ENCODE results near the gene AADACL2.

AADACL2 gene, protein sequence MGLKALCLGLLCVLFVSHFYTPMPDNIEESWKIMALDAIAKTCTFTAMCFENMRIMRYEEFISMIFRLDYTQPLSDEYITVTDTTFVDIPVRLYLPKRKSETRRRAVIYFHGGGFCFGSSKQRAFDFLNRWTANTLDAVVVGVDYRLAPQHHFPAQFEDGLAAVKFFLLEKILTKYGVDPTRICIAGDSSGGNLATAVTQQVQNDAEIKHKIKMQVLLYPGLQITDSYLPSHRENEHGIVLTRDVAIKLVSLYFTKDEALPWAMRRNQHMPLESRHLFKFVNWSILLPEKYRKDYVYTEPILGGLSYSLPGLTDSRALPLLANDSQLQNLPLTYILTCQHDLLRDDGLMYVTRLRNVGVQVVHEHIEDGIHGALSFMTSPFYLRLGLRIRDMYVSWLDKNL

DNA sequence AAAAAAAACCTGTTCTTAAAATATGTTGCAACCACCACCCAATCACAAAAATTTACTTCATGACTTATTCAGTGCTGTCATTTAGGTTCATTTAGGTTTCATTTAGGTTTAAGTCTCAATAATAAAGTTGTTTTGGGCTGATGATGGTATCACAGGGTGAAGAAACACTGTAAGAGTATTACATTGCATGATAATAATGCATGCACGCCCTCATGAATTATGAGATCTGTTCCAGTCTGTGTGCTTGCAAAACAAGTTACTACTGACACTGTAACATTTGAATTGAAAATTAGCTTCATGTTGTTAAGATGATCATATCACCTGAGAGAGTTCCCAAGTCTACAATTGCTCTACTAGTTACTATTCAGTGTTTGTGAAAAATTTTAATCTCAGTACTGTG lies at the start of gene AADACL2:
Gene AADACL2, plus strand, starts transcription at position 315 of the 400 bp plus-strand sequence. CDS start 109 bp downstream, outside the sequence.
- CTCF ChIA-PET: no interaction called here
- TF ChIP-seq, protein P1, sequence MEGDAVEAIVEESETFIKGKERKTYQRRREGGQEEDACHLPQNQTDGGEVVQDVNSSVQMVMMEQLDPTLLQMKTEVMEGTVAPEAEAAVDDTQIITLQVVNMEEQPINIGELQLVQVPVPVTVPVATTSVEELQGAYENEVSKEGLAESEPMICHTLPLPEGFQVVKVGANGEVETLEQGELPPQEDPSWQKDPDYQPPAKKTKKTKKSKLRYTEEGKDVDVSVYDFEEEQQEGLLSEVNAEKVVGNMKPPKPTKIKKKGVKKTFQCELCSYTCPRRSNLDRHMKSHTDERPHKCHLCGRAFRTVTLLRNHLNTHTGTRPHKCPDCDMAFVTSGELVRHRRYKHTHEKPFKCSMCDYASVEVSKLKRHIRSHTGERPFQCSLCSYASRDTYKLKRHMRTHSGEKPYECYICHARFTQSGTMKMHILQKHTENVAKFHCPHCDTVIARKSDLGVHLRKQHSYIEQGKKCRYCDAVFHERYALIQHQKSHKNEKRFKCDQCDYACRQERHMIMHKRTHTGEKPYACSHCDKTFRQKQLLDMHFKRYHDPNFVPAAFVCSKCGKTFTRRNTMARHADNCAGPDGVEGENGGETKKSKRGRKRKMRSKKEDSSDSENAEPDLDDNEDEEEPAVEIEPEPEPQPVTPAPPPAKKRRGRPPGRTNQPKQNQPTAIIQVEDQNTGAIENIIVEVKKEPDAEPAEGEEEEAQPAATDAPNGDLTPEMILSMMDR (conservative IDR thresholded peaks at IDR 0.05; ENCODE audit: low read depth): no peak
- POLR2A ChIA-PET (ENCODE audit: low non-redundant PET): no interaction called here
- H3K27ac ChIP-seq: no peak within 1 kb of the TSS
- no peak for DNase-seq (ENCODE audit: low spot score)

DNA sequence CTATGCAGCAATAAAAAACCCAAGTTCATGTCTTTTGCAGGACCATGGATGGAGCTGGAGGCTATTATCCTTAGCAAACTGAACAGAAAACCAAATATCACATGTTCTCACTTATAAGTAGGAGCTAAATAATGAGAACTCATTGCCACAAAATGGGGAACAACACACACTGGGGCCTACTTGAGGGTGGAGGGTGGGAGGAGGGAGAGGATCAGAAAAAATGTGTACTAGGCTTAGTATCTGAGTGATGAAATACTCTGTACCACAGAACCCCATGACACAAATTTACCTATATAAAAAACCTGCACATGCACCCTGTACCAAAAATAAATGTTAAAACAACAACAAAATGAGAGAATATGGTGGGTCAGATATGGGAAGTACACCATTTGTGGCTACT lies 49.6 kb upstream of the AADACL2 start:
- TF ChIP-seq, protein P1 (conservative IDR thresholded peaks at IDR 0.05; ENCODE audit: low read depth): no peak
- POLR2A ChIA-PET (ENCODE audit: low non-redundant PET): no interaction called here
- no peak for DNase-seq (ENCODE audit: low spot score)
- H3K27ac ChIP-seq: no peak overlapping the region
- CTCF ChIA-PET: interaction anchor here (0.6 kb wide), 1 partner anchor 141 kb away, joined by 3 read pairs; no protein-coding TSS in a partner anchor

DNA sequence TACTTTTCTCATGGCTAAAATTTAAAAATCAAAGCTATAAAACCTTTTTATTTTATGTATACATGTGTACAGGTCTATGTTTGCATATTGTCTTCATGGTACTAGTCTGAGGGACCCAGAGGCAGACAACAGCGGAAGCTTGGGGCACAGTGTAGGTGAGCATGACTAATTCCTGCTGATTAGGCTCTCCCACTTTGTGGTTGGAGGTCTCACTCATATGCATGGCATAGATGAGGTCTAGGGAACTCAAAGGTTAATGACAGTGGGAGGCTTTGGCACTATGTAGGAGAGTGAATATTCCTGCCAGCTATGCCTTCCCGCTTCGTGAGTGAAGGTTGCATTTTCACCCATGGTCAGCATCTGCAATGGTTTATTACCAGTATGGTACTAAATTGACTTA lies 47.5 kb upstream of the AADACL2 start:
- CTCF ChIA-PET: no interaction called here
- POLR2A ChIA-PET (ENCODE audit: low non-redundant PET): no interaction called here

DNA sequence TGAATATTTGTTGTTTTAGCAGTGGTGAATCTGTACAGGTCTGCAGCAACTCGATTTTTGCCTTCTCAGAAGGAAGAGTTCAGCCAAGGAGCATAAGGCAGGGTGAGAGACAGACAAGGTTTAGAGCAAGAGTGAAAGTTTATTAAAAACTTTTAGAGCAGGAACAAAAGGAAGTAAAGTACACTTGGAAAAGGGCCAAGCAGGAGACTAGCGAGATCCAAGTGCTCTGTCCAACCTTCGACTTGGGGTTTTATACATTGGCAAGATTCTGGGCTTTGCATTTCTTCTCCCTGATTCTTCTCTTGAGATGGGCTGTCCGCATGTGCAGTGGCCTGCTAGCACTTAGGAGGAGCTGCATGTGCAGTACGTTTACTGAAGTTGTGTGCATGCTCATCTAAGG lies 46.7 kb upstream of the AADACL2 start:
- ChIA-PET POLR2A (ENCODE audit: low non-redundant PET) (no interaction called here), CTCF (interaction anchor here (0.6 kb wide), 1 partner anchor 262 kb away, joined by 3 read pairs; no protein-coding TSS in a partner anchor)
- TF ChIP-seq, protein P1 (conservative IDR thresholded peaks at IDR 0.05; ENCODE audit: low read depth): no peak
- no peak overlapping the region for H3K27ac ChIP-seq
- DNase-seq (ENCODE audit: low spot score): no peak

More for the DNA sequence above, 47.5 kb upstream of the AADACL2 start:
- TF ChIP-seq, protein P1 (conservative IDR thresholded peaks at IDR 0.05; ENCODE audit: low read depth): no peak
- no peak for DNase-seq (ENCODE audit: low spot score)
- no peak overlapping the region for H3K27ac ChIP-seq

DNA sequence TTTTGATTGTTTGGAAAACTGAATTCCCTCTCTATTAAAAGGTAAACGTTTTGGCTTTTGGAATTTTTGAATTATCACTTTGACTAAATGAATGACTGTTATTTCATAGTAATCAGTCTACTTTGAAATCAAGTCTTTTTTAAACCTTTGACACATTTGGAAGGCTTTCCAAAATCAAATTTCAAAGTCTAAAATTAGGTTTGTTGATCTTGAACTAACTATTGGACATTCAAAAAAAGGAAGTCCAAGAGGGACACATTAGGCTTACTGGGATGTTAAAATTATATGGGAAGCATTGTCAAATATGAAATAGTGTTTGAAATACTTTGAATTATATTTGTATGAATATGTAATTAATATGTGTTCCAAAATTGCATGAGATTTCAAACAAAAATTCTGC lies 45.2 kb upstream of the AADACL2 start:
- H3K27ac ChIP-seq: no peak overlapping the region
- ChIA-PET CTCF (interaction anchor here (0.6 kb wide), 1 partner anchor 142 kb away, joined by 3 read pairs; no protein-coding TSS in a partner anchor), POLR2A (ENCODE audit: low non-redundant PET) (no interaction called here)
- TF ChIP-seq, protein P1 (conservative IDR thresholded peaks at IDR 0.05; ENCODE audit: low read depth): no peak
- no peak for DNase-seq (ENCODE audit: low spot score)

DNA sequence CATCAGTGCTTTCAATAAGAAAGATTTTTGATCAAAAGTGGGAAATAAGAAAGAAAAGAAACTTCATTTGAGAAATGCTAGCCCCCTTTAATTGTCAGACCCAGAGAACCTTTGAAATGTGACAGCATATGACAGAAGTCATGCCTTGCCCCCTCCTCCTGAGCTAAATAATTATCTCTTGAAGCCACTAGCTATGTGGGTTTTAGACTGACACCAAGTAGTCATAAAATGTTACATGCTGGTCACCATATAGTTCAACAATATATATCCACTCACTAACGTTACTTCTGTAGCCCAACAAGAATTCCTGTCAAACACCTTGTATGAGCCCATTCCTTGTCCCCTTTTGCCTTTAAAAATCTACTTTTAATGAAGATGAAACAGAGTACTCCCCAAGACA lies 43.1 kb upstream of the AADACL2 start:
- DNase-seq (ENCODE audit: low spot score): no peak
- ChIA-PET POLR2A (ENCODE audit: low non-redundant PET) (no interaction called here), CTCF (no interaction called here)
- H3K27ac ChIP-seq: no peak overlapping the region
- TF ChIP-seq, protein P1 (conservative IDR thresholded peaks at IDR 0.05; ENCODE audit: low read depth): no peak

Measured in RWPE1 (cell line).